T-cell (primary cell): ENCODE data around the gene TNNT2. TPM values are rescaled to one million over a fixed set of nuclear protein-coding genes. Genes with fewer than 3 reads are reported as not detected.

Experiments used
- ATAC-seq, 4 experiments: fragments of 200-7000 bp in 3 of 4; fragments of 150-1000 bp in 1 of 4; cut with Tn5 transposase; replicated peaks in 1 of 4; 1 replicate in 3 of 4; 2 replicates in 1 of 4; pipeline ENCODE4 v1.10.0; 2021; ENCODE audit warnings: moderate library complexity in 3 of 4, mild to moderate bottlenecking in 2 of 4, moderate number of reproducible peaks in 1 of 4
- CTCF ChIA-PET, 2 donors: fragments of 300-600 bp; sonication (Branson Sonifier 250); formaldehyde crosslinking; loops; one replicate each; lab custom pipeline; 2022; ENCODE audit warnings: antibody characterized with exemption in 2 of 2; lab: Charles Lee
- POLR2A ChIA-PET, 2 donors: fragments of 300-600 bp; sonication (Branson Sonifier 250); formaldehyde crosslinking; loops; one replicate each; lab custom pipeline; 2022; ENCODE audit warnings: antibody characterized with exemption in 2 of 2; lab: Charles Lee
- DNase-seq, 35 experiments: peaks; one replicate each; pipeline versions ENCODE4 v3.0.0 to v3.0.0-alpha.2; 2013 to 2023
- H3K27ac ChIP-seq: one replicate; pipeline ENCODE4 v1.5.1; 2013; ENCODE audit warnings: low read length
- H3K27me3 ChIP-seq, 2 experiments: replicated peaks in 1 of 2; 1 replicate in 1 of 2; 2 replicates in 1 of 2; pipeline versions ENCODE4 v1.6.1 to v1.7.0; 2013; ENCODE audit warnings: low read length in 1 of 2, mixed read lengths in 1 of 2; ENCODE audit not compliant: control insufficient read depth in 2 of 2, insufficient read depth in 2 of 2; ENCODE audit errors: extremely low read depth in 1 of 2
- H3K36me3 ChIP-seq, 2 donors: 1 replicate in 1 of 2; 2 replicates in 1 of 2; pipeline versions ENCODE4 v1.6.1 to v1.7.0; 2013; ENCODE audit warnings: low read length in 1 of 2; ENCODE audit not compliant: control insufficient read depth in 2 of 2, insufficient read depth in 1 of 2; ENCODE audit errors: extremely low read depth in 1 of 2
- H3K4me1 ChIP-seq, 2 experiments: 1 replicate in 1 of 2; 2 replicates in 1 of 2; pipeline versions ENCODE4 v1.6.1 to v1.7.0; 2013; ENCODE audit warnings: low read length in 2 of 2, mixed read lengths in 1 of 2; ENCODE audit not compliant: insufficient read depth in 2 of 2, control insufficient read depth in 1 of 2; ENCODE audit errors: extremely low read depth in 1 of 2
- H3K4me3 ChIP-seq, 2 donors: 1 replicate in 1 of 2; 2 replicates in 1 of 2; pipeline versions ENCODE4 v1.5.1 to v1.7.0; 2013; ENCODE audit warnings: mild to moderate bottlenecking in 2 of 2, low read length in 1 of 2, moderate library complexity in 1 of 2; ENCODE audit not compliant: control insufficient read depth in 1 of 2; ENCODE audit errors: extremely low read depth in 1 of 2
- H3K9me3 ChIP-seq: 2 replicates; pipeline ENCODE4 v1.7.0; 2013
- H3K27ac Mint-ChIP-seq, 2 donors: one replicate each; pipeline ENCODE4 v1.8.0; 2020 to 2021; ENCODE audit warnings: mild to moderate bottlenecking in 2 of 2, mixed read lengths in 2 of 2
- H3K27me3 Mint-ChIP-seq, 2 donors: one replicate each; pipeline ENCODE4 v1.8.0; 2021 to 2022; ENCODE audit warnings: mixed read lengths in 2 of 2
- H3K36me3 Mint-ChIP-seq: one replicate; pipeline ENCODE4 v1.8.0; 2021; ENCODE audit warnings: mixed read lengths
- H3K4me1 Mint-ChIP-seq, 3 donors: one replicate each; pipeline ENCODE4 v1.8.0; 2020 to 2022; ENCODE audit warnings: mixed read lengths in 3 of 3, mild to moderate bottlenecking in 1 of 3
- H3K4me3 Mint-ChIP-seq, 3 donors: one replicate each; pipeline ENCODE4 v1.8.0; 2020 to 2022; ENCODE audit warnings: mild to moderate bottlenecking in 3 of 3, mixed read lengths in 3 of 3, moderate library complexity in 3 of 3
- H3K9me3 Mint-ChIP-seq, 3 donors: one replicate each; pipeline ENCODE4 v1.8.0; 2020 to 2022; ENCODE audit warnings: mixed read lengths in 3 of 3
- WGBS: methylation state at CpG from one replicate; pipeline ENCODE4 v1.1.5; 2013; ENCODE audit warnings: missing lambda C conversion rate; ENCODE audit not compliant: insufficient coverage; 5-methylcytosine and 5-hydroxymethylcytosine counted together
- total RNA-seq, 35 experiments: library from RNA in 6 of 35; stranded (reverse) in 6 of 35; fragments of 120-200 nt in 1 of 35; gene quantifications; one replicate each; pipeline versions ENCODE4 v1.2.1 to v1.2.4 and lab custom pipeline; 2013 to 2026

Gene TNNT2
- total RNA-seq, 5 donors from 2014 or later (not counting 1 experiment from before 2014, with no cell fraction given) = not detected

DNA sequence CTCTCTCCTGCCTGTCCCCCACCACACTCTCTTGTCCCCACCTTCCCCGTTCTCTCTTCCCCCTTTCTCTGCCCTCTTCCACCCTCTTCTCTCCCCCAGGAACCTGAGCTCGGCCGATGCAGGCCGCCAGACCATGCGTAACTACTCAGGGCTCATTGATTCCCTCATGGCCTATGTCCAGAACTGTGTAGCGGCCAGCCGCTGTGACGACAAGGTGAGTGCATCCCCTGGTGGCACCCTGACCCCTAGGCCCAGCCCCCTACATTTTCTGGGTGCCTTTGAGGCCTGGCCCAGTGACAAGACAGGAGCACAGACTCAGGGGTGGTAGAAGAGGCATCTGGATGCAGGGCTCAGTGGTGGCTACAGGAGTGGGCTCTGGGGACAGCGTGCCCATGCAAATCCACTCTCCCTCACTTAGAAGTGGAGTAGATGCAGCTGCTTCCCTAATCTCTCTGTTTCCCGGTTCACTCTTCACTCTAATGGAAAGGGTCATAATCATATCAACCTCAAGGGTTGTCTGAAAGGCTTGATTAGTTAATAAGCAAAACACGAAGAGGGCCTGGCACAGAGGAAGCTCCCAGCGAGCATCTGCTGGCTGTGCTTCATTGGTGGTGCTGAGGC is 57.2 kb downstream of the TNNT2 start:
- DNase-seq (no peak), ATAC-seq (no peak)
- peaks cover 0 to 16% of the 10 kb centered on the region in 2 experiments for H3K27me3 ChIP-seq
- Mint-ChIP-seq H3K36me3 (no peaks in the 10 kb centered on the region), H3K4me1 (no peaks in the 10 kb centered on the region), H3K9me3 (no peaks in the 10 kb centered on the region), H3K27ac (no peak overlapping the region), H3K4me3 (no peak overlapping the region), H3K27me3 (peaks cover 3 to 4% of the 10 kb centered on the region in 2 donors)
- no peak overlapping the region for H3K27ac ChIP-seq
- no peaks in the 10 kb centered on the region for H3K36me3 ChIP-seq
- 75% methylated on average over 9 of the region's 12 CpGs for WGBS
- H3K9me3 ChIP-seq = no peaks in the 10 kb centered on the region
- ChIA-PET POLR2A (no interaction called here), CTCF (no interaction called here)
- H3K4me1 ChIP-seq = no peaks in the 10 kb centered on the region
- H3K4me3 ChIP-seq = no peak overlapping the region

DNA sequence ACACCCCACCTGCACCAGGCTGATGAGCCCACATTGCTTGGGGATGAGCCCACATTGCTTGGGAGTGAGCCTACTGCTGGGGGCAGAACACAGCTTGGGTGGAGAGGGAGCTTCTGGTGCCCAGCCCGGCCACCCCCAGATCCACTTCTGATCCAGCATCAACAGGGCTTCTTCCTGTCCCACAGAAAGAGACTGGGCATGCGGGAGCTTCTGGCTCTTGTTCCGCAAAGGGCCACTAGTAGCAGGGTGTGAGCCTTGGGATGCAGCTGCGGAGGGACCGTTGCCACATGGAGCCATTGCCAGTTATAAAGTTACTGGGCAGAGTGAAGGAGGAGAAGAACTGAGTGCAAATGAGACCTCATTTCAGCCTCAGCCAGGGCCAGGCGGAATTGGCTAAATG is 57.8 kb downstream of the TNNT2 start:
- peaks cover 5 to 10% of the 10 kb centered on the region in 2 donors for H3K27me3 Mint-ChIP-seq
- H3K36me3 Mint-ChIP-seq = no peaks in the 10 kb centered on the region
- no peaks in the 10 kb centered on the region for H3K4me1 ChIP-seq
- CTCF ChIA-PET = no interaction called here
- no peak overlapping the region for H3K27ac Mint-ChIP-seq
- no peaks in the 10 kb centered on the region for H3K4me1 Mint-ChIP-seq
- 93% methylated on average over 2 of the region's 6 CpGs for WGBS
- DNase-seq (no peak), ATAC-seq (no peak)
- H3K4me3 ChIP-seq = no peak overlapping the region
- no peak overlapping the region for H3K4me3 Mint-ChIP-seq
- H3K27me3 ChIP-seq = peaks cover 0 to 18% of the 10 kb centered on the region in 2 experiments
- no peaks in the 10 kb centered on the region for H3K9me3 Mint-ChIP-seq
- no peak overlapping the region for H3K27ac ChIP-seq
- no peaks in the 10 kb centered on the region for H3K36me3 ChIP-seq
- POLR2A ChIA-PET = no interaction called here
- no peaks in the 10 kb centered on the region for H3K9me3 ChIP-seq

DNA sequence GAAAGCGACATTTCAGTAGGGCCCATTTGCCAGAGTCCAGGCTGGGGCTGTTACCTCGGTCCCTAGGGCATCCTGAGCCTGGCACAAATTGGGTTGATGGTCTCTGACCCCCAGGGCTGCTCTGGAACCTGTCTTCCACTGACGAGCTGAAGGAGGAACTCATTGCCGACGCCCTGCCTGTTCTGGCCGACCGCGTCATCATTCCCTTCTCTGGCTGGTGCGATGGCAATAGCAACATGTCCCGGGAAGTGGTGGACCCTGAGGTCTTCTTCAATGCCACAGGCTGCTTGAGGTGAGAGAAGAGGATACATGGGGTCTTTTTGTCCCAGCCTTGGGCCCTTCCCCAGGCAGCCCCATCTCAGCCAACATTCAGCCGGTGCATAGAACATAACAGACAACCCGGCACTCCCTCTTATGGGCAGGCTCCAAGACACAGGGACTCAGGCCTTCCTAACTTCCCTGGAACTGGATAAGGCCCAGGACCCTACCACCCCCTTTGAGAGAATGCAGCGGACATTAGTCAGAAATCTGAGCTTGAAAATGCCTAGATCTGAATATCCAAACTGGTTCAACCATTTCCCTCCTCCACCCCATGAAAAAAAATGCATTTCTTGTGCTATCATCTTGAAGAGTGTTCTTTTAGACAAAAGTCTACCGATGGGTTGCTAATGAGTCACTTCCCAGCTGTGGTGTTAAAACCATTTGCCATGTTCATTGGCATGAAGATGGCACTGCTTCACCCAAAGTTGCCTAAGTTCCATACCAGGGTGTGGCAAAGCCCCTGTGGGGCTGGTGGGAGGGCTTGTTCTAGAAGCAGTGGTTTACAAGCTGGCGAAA is 58.8 kb downstream of the TNNT2 start:
- no peak overlapping the region for H3K27ac Mint-ChIP-seq

GRCh38 chr1:201317551-201317950 is 59.9 kb downstream of the TNNT2 start:
- H3K27me3 ChIP-seq = peaks cover 0 to 24% of the 10 kb centered on the region in 2 experiments
- no peaks in the 10 kb centered on the region for H3K4me1 ChIP-seq
- CTCF ChIA-PET = no interaction called here
- H3K36me3 Mint-ChIP-seq = no peaks in the 10 kb centered on the region
- H3K9me3 Mint-ChIP-seq = no peaks in the 10 kb centered on the region
- no peak overlapping the region for H3K27ac Mint-ChIP-seq
- peaks cover 5 to 13% of the 10 kb centered on the region in 2 donors for H3K27me3 Mint-ChIP-seq
- no peaks in the 10 kb centered on the region for H3K9me3 ChIP-seq
- ATAC-seq (no peak), DNase-seq (no peak)
- no peak overlapping the region for H3K27ac ChIP-seq
- H3K4me3 ChIP-seq = no peak overlapping the region
- H3K4me1 Mint-ChIP-seq = no peaks in the 10 kb centered on the region
- POLR2A ChIA-PET = no interaction called here
- WGBS = 79% methylated on average over 13 of the region's 13 CpGs
- H3K36me3 ChIP-seq = no peaks in the 10 kb centered on the region
- no peak overlapping the region for H3K4me3 Mint-ChIP-seq

More for the DNA sequence above, 58.8 kb downstream of the TNNT2 start:
- H3K4me1 Mint-ChIP-seq = no peaks in the 10 kb centered on the region
- no peak overlapping the region for H3K27ac ChIP-seq
- no peak overlapping the region for H3K4me3 ChIP-seq
- peaks cover 0 to 18% of the 10 kb centered on the region in 2 experiments for H3K27me3 ChIP-seq
- POLR2A ChIA-PET = no interaction called here
- no peaks in the 10 kb centered on the region for H3K4me1 ChIP-seq
- WGBS = 78% methylated on average over 7 of the region's 15 CpGs
- DNase-seq = no peak
- no peaks in the 10 kb centered on the region for H3K36me3 ChIP-seq
- peaks cover 5 to 13% of the 10 kb centered on the region in 2 donors for H3K27me3 Mint-ChIP-seq
- no peak for ATAC-seq
- H3K9me3 ChIP-seq = no peaks in the 10 kb centered on the region
- no peaks in the 10 kb centered on the region for H3K36me3 Mint-ChIP-seq
- no peaks in the 10 kb centered on the region for H3K9me3 Mint-ChIP-seq
- H3K4me3 Mint-ChIP-seq = no peak overlapping the region
- CTCF ChIA-PET = no interaction called here

DNA sequence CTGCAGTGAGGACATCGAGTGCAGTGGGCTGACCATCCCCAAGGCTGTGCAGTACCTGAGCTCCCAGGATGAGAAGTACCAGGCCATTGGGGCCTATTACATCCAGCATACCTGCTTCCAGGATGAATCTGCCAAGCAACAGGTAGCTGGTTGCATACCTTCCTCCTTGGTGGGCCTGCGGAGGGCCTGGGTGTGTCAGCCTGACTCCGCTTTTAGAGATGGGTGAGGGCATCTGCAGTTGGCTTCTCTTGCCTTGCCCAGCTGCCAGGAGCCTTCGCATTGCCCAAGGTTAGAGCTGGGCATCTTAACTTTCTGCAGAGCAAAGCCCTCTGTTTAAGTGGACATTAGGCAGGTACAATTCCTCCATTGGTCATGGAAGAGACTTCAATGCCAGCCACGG is 60.9 kb downstream of the TNNT2 start:
- ATAC-seq (no peak), DNase-seq (no peak)
- Histone ChIP-seq H3K27me3 (peaks cover 0 to 23% of the 10 kb centered on the region in 2 experiments), H3K9me3 (no peaks in the 10 kb centered on the region), H3K27ac (no peak overlapping the region), H3K36me3 (no peaks in the 10 kb centered on the region), H3K4me1 (peaks cover 0 to 5% of the 10 kb centered on the region in 2 experiments), H3K4me3 (no peak overlapping the region)
- Mint-ChIP-seq H3K4me1 (peaks cover 0 to 2% (median 0%) of the 10 kb centered on the region in 3 donors), H3K27ac (no peak overlapping the region), H3K9me3 (no peaks in the 10 kb centered on the region), H3K36me3 (no peaks in the 10 kb centered on the region), H3K4me3 (no peak overlapping the region), H3K27me3 (peaks cover 5 to 13% of the 10 kb centered on the region in 2 donors)
- WGBS = 77% methylated on average over 4 of the region's 5 CpGs
- POLR2A ChIA-PET = no interaction called here
- CTCF ChIA-PET = no interaction called here

DNA sequence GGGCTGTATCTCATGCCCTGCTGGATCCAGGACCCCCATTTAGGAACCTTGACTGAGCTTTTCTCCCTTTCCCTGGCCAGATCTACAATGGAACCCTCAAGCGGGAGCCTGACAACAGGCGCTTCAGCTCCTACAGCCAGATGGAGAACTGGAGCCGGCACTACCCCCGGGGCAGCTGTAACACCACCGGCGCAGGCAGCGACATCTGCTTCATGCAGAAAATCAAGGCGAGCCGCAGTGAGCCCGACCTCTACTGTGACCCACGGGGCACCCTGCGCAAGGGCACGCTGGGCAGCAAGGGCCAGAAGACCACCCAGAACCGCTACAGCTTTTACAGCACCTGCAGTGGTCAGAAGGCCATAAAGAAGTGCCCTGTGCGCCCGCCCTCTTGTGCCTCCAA is 64.4 kb downstream of the TNNT2 start:
- no peak for ATAC-seq
- POLR2A ChIA-PET = no interaction called here
- CTCF ChIA-PET = no interaction called here

More for the DNA sequence above, 64.4 kb downstream of the TNNT2 start:
- H3K4me3 Mint-ChIP-seq = no peak overlapping the region
- H3K4me1 ChIP-seq = peaks cover 3 to 17% of the 10 kb centered on the region in 2 experiments
- WGBS = 83% methylated on average over 16 of the region's 16 CpGs
- H3K4me1 Mint-ChIP-seq = peaks cover 0 to 4% (median 0%) of the 10 kb centered on the region in 3 donors
- peaks cover 20 to 36% of the 10 kb centered on the region in 2 donors for H3K27me3 Mint-ChIP-seq
- no peaks in the 10 kb centered on the region for H3K9me3 ChIP-seq
- no peaks in the 10 kb centered on the region for H3K36me3 Mint-ChIP-seq
- H3K27ac Mint-ChIP-seq = no peak overlapping the region
- no peak for DNase-seq
- no peak overlapping the region for H3K4me3 ChIP-seq
- no peak overlapping the region for H3K27ac ChIP-seq
- H3K27me3 ChIP-seq = peaks cover 0 to 39% of the 10 kb centered on the region in 2 experiments
- no peaks in the 10 kb centered on the region for H3K36me3 ChIP-seq
- no peaks in the 10 kb centered on the region for H3K9me3 Mint-ChIP-seq
